ENCODE measurements around the gene NPHP3.

NPHP3 gene

GRCh38 chr3:132638706-132639105 lies 83.5 kb downstream of the NPHP3 start:
- TF ChIP-seq CTCF (IDR thresholded peaks at IDR 0.05; ENCODE audit: control insufficient read depth, insufficient read depth, low read depth, low read length, missing control alignments): no peak
- no peak overlapping the region for H3K4me3 ChIP-seq (ENCODE audit: control insufficient read depth, low read depth, low read length)
- no peak for DNase-seq (ENCODE audit: low read depth)

- H3K4me3 ChIP-seq (ENCODE audit: control insufficient read depth, low read depth, low read length): no peak overlapping the region
- no peak for TF ChIP-seq CTCF (IDR thresholded peaks at IDR 0.05; ENCODE audit: control insufficient read depth, insufficient read depth, low read depth, low read length, missing control alignments)
- no peak for DNase-seq (ENCODE audit: low read depth)
These were observed 84.6 kb downstream of the NPHP3 start for GRCh38 chr3:132637590-132637989.

GRCh38 chr3:132635052-132635451 lies 87.2 kb downstream of the NPHP3 start:
- no peak for TF ChIP-seq CTCF (IDR thresholded peaks at IDR 0.05; ENCODE audit: control insufficient read depth, insufficient read depth, low read depth, low read length, missing control alignments)
- H3K4me3 ChIP-seq (ENCODE audit: control insufficient read depth, low read depth, low read length): no peak overlapping the region
- no peak for DNase-seq (ENCODE audit: low read depth)

Measured in AG09309 (cell line).